ENCODE measurements around the gene ERCC2.

DNA sequence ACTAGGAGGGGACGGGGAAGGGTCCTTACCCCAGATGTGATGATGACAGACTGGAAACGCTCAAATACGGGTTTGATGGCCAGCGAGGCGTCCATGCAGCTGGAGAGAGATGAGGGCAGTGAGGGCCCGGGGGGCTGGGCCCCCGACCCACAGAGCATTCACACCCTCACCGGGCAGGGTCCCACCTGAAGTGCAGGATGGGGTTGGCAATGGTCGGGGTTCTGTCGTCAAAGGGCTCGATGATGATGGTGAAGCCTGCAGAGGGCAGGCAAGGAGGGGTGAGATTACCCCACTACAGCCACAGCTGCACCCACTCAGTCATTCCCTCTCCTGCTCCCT is 13.0 kb downstream of the ERCC2 start:
- TF ChIP-seq CTCF (IDR thresholded peaks at IDR 0.05; ENCODE audit: control extremely low read depth in 1 of 3, insufficient read depth in 1 of 3, low read depth in 1 of 3, low read length in 3 of 3) = no peak
- no peak; a peak in 1 of 3 replicates for TF ChIP-seq POLR2A (IDR thresholded peaks at IDR 0.05; ENCODE audit: control extremely low read depth in 1 of 2, low read depth in 2 of 2, low read length in 2 of 2)
- no peak for TF ChIP-seq EZH2 (IDR thresholded peaks at IDR 0.05; ENCODE audit: low read depth, low read length, severe bottlenecking)
- TF ChIP-seq JUN (IDR thresholded peaks at IDR 0.05; ENCODE audit: low read depth, low read length) = no peak
- no peak for TF ChIP-seq SIN3A (conservative IDR thresholded peaks at IDR 0.05 in 1 of 2, IDR thresholded peaks at IDR 0.05 in 1 of 2; ENCODE audit: low read depth in 1 of 2, low read length in 2 of 2)
- TF ChIP-seq USF2 (IDR thresholded peaks at IDR 0.05; ENCODE audit: low read length) = no peak
- TF ChIP-seq KDM5A (IDR thresholded peaks at IDR 0.05; ENCODE audit: low read length) = no peak
- no peak for TF ChIP-seq BACH1 (IDR thresholded peaks at IDR 0.05; ENCODE audit: low read length)
- no peak for TF ChIP-seq SP2 (IDR thresholded peaks at IDR 0.05; ENCODE audit: low read length)
